22Rv1 (cell line): ENCODE measurements around the gene SLC25A22.

Experiments used
- H3K27ac ChIP-seq: fragments of 450-650 bp; 2 replicates; pipeline ENCODE4 v1.5.1; 2017
- CTCF ChIP-seq: fragments of 450-650 bp; IDR thresholded peaks from 2 replicates; pipeline ENCODE4 v1.5.1; 2017; ENCODE audit warnings: mild to moderate bottlenecking
- ZFX ChIP-seq: fragments of 450-650 bp; IDR thresholded peaks from 2 replicates; pipeline ENCODE4 v1.6.1; 2017; ENCODE audit warnings: antibody characterized with exemption, borderline replicate concordance

SLC25A22 gene

DNA sequence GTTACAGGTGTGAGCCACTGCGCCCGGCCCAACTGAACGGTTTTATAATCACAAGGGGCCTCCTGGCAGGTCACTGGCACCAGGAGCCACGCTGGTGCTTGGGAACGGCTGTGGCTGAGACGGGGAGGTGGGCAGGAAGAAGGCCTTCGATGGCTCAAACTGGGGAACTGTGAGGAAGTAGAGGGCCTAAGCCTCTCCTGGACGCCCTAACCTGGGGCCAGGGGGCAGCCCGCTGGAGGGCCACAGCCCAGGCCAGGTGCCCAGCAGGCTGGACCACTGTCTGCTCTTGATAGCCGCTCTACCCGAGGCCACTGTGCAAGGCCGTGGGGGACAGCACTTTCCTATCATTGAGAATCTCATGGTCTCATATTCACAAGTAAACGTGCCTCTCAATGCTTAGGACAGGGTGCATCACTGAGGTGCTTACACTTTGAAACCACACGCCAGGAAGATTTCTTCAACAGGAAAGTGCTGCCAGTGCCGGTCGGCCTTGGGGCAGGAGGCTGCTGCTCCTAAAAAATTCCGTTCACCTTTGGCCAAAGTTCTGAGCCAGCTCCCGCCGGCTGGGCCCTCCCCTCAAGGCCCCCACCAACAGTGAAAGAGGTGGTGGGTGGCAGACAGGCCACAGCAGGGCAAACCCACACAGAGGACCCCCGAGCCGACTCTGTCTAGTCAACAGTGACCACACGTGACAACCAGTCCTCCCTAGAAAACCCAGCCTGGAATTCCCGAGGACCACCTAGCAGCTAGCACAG lies 28.0 kb downstream of the SLC25A22 start:
- H3K27ac ChIP-seq = no peak overlapping the region
- TF ChIP-seq ZFX (no peak), CTCF (no peak)

DNA sequence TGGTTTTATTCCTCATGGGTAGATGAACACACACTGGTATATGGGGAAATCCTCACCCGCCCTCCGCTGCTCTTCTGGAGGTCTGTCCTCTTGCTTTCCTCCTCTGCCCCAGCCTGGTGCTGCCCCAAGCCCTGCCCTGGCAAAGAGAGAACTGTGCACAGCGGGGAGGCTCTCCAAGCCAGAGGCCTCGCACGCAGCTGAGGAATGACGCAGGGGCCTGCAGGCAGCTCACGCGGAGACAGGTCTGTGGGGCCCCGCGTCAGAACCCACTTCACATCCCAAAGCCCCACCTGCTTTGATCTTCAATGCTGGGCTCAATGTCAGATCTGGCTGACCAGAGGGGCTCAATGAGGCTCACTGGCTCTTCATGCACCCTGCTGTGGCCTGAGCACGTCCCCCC lies 30.8 kb downstream of the SLC25A22 start:
- TF ChIP-seq CTCF (no peak), ZFX (no peak)
- no peak overlapping the region for H3K27ac ChIP-seq

GRCh38 chr11:766936-767210 lies 31.2 kb downstream of the SLC25A22 start:
- peak overlapping the region; percentile 60; the same call in 1 of the 2 replicates for H3K27ac ChIP-seq
- TF ChIP-seq CTCF = no peak
- TF ChIP-seq ZFX = no peak

GRCh38 chr11:766106-766935 lies 31.8 kb downstream of the SLC25A22 start:
- peak overlapping the region; percentile 60 for H3K27ac ChIP-seq
- TF ChIP-seq CTCF (no peak), ZFX (no peak)

DNA sequence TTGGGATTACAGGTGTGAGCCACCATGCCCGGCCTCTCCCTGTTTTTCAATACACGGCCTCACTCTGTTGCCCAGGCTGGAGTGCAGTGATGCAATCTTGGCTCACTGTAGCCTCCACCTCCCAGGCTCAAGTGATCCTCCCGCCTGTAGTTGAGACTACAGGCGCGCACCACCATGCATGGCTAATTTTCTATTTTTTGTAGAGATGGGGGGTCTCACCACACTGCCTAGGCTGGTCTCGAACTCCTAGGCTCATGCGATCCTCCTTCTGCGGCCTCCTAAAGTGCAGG lies 32.3 kb downstream of the SLC25A22 start:
- no peak for TF ChIP-seq ZFX
- no peak for TF ChIP-seq CTCF
- H3K27ac ChIP-seq = peak overlapping the region; percentile 60

- peak; percentile 81 for TF ChIP-seq CTCF
- TF ChIP-seq ZFX = no peak
- peak overlapping the region; percentile 60 for H3K27ac ChIP-seq
These were observed 32.9 kb downstream of the SLC25A22 start for GRCh38 chr11:765025-765801.
